NCI-H2196 treated with DMSO at 0.1 percent for 48 hours (cell line): ENCODE results near the gene PAK1.

Experiments
- DNase-seq: peaks from one replicate; lab custom pipeline; 2025; ENCODE audit not compliant: unreplicated experiment; lab: John Stamatoyannopoulos, UW

The PAK1 gene

GRCh38 chr11:77375107-77375506, 98.8 kb downstream of the PAK1 start:
- DNase-seq: no peak

- DNase-seq: no peak
These were observed 99.3 kb downstream of the PAK1 start for GRCh38 chr11:77374611-77375031.

GRCh38 chr11:77374108-77374507, 99.8 kb downstream of the PAK1 start:
- DNase-seq: no peak

- no peak for DNase-seq
These were observed 101.2 kb downstream of the PAK1 start for GRCh38 chr11:77372726-77373125.

GRCh38 chr11:77371646-77372045, 102.2 kb downstream of the PAK1 start:
- no peak for DNase-seq

GRCh38 chr11:77370217-77370616, 103.7 kb downstream of the PAK1 start:
- no peak for DNase-seq

GRCh38 chr11:77361184-77361583, 112.7 kb downstream of the PAK1 start:
- DNase-seq: no peak

GRCh38 chr11:77359481-77359880, 114.4 kb downstream of the PAK1 start:
- DNase-seq: no peak

- no peak for DNase-seq
These were observed 120.8 kb downstream of the PAK1 start for GRCh38 chr11:77353131-77353530.

GRCh38 chr11:77351281-77351886, 122.5 kb downstream of the PAK1 start:
- DNase-seq: no peak

GRCh38 chr11:77347948-77348347, 125.9 kb downstream of the PAK1 start:
- no peak for DNase-seq

GRCh38 chr11:77346906-77347603, 126.8 kb downstream of the PAK1 start:
- DNase-seq: no peak

GRCh38 chr11:77345621-77346020, 128.3 kb downstream of the PAK1 start:
- no peak for DNase-seq

GRCh38 chr11:77340501-77340900, 133.4 kb downstream of the PAK1 start:
- DNase-seq: no peak

GRCh38 chr11:77332259-77332658, 141.6 kb downstream of the PAK1 start:
- no peak for DNase-seq

- no peak for DNase-seq
These were observed 148.7 kb downstream of the PAK1 start for GRCh38 chr11:77325159-77325558.

- DNase-seq: no peak
These were observed 149.4 kb downstream of the PAK1 start for GRCh38 chr11:77324508-77324907.

- no peak for DNase-seq
These were observed 150.8 kb downstream of the PAK1 start for GRCh38 chr11:77322926-77323590.

- no peak for DNase-seq
These were observed 151.4 kb downstream of the PAK1 start for GRCh38 chr11:77322506-77322905.

- DNase-seq: no peak
These were observed 153.5 kb downstream of the PAK1 start for GRCh38 chr11:77320351-77320750.

- DNase-seq: no peak
These were observed 155.3 kb downstream of the PAK1 start for GRCh38 chr11:77318600-77318999.

GRCh38 chr11:77316733-77317342, 157.1 kb downstream of the PAK1 start:
- DNase-seq: no peak
